Liver (tissue), 3 donors: ENCODE data around the gene KAT7.

Experiments used
- ATF3 ChIP-seq: IDR thresholded peaks from 2 replicates; pipeline ENCODE4 v1.6.1; 2016; ENCODE audit warnings: antibody characterized with exemption
- CTCF ChIP-seq: fragments of 150-350 bp; IDR thresholded peaks from 2 replicates; pipeline ENCODE4 v1.5.1; 2017; ENCODE audit warnings: improper control_type of control experiment, low read depth, low read length; ENCODE audit not compliant: missing input control
- EGR1 ChIP-seq, 2 donors: IDR thresholded peaks; 2 replicates each; pipeline ENCODE4 v1.6.1; 2016 to 2018; ENCODE audit warnings: antibody characterized with exemption in 2 of 2, low read depth in 2 of 2
- MAX ChIP-seq: IDR thresholded peaks from 2 replicates; pipeline ENCODE4 v1.6.1; 2016; ENCODE audit warnings: antibody characterized with exemption
- YY1 ChIP-seq: IDR thresholded peaks from 2 replicates; pipeline ENCODE4 v1.6.1; 2016; ENCODE audit warnings: antibody characterized with exemption, mild to moderate bottlenecking
- donor health status: healthy.
- donor health status: healthy.

- TF ChIP-seq ATF3 (no peak), CTCF (peak; percentile 71), EGR1 (IDR thresholded peaks at IDR 0.05; ENCODE audit: low read depth in 2 of 2) (no peak), MAX (no peak), YY1 (no peak)
Observed at GRCh38 chr17:49779739-49780231, 8.7 kb upstream of the KAT7 start.
